ENCODE data around the gene CDH20. TPM values are rescaled to one million over a fixed set of nuclear protein-coding genes. Genes with fewer than 3 reads are reported as not detected.

Gene CDH20
- total and polyA plus RNA-seq, 2 of the 4 experiments (the other 2 are of a cell fraction), result not detected

- BruUV-seq (replicated peaks), result no TSS peak
- no peak overlapping the region for H2BK20ac ChIP-seq (ENCODE audit: low read depth, low read length)
- H2AK9ac ChIP-seq (replicated peaks; ENCODE audit: low read depth, low read length, poor library complexity), result no peak overlapping the region
- no peak overlapping the region for H3K4me3 ChIP-seq (ENCODE audit: insufficient read depth, low read depth, low read length)
- H3K9me1 ChIP-seq (ENCODE audit: insufficient read depth, low read length), result 0 out of 2 replicates have a peak, but pooled peaks cover 4% of the 10 kb centered on the region
- H4K91ac ChIP-seq (ENCODE audit: insufficient read depth, low read depth, low read length), result no peak overlapping the region
- no peak overlapping the region for H3K27ac ChIP-seq (ENCODE audit: insufficient read depth, low read length)
- H3K9ac ChIP-seq (ENCODE audit: low read depth, low read length), result no peak overlapping the region
- peaks cover 2% of the 10 kb centered on the region; the same call in 1 of the 2 replicates for H3K4me1 ChIP-seq (ENCODE audit: control insufficient read depth, insufficient read depth, low read length)
- WGBS, 2 experiments (ENCODE audit: extremely low coverage in 2 of 2, insufficient read length in 1 of 2), result no CpG with 5 or more reads among the region's 3 CpGs
- H3K14ac ChIP-seq (replicated peaks; ENCODE audit: low read depth, low read length), result no peak overlapping the region
- H3K4me2 ChIP-seq (ENCODE audit: low read depth, low read length), result no peak overlapping the region
- DNase-seq (peak; percentile 86), ATAC-seq (ENCODE audit: low read depth) (peak; percentile 22)
- dilution Hi-C loops (cut with HindIII; ENCODE audit: low sequenced_read_pairs, unreplicated experiment) (no loop called here), in situ Hi-C loops (cut with MboI; ENCODE audit: low sequenced_read_pairs) (no loop called here), intact Hi-C loops (cut with micrococcal nuclease) (no loop called here)
- H2BK15ac ChIP-seq (ENCODE audit: low read depth, low read length), result no peak overlapping the region
- ChIA-PET POLR2A (ENCODE audit: unreplicated experiment) (no interaction called here), CTCF (interaction anchor here (0.6 kb wide), 1 partner anchor 477 kb away, joined by 4 read pairs; no protein-coding TSS in a partner anchor)
- H4K20me1 ChIP-seq (ENCODE audit: insufficient read depth, low read length), result no peaks in the 10 kb centered on the region
- H2BK5ac ChIP-seq (ENCODE audit: low read depth, low read length, poor library complexity, severe bottlenecking), result no peak overlapping the region
- H2AK5ac ChIP-seq (ENCODE audit: low read depth, low read length), result no peak overlapping the region
- H3K9me3 ChIP-seq (ENCODE audit: control insufficient read depth, insufficient read depth, low read length), result no peaks in the 10 kb centered on the region
- no peak overlapping the region for H4K5ac ChIP-seq (ENCODE audit: low read depth, low read length)
- no peak overlapping the region for H2AFZ ChIP-seq (replicated peaks; ENCODE audit: low read length, poor library complexity)
- no peak overlapping the region for H2BK120ac ChIP-seq (ENCODE audit: low read depth, low read length)
- no peak overlapping the region for H3K23ac ChIP-seq (ENCODE audit: low read depth, low read length)
- no peak overlapping the region for H3K4ac ChIP-seq (ENCODE audit: low read depth, low read length)
- no peaks in the 10 kb centered on the region for H3K79me1 ChIP-seq (ENCODE audit: low read depth in 1 of 2, low read length in 2 of 2)
- H4K8ac ChIP-seq (ENCODE audit: low read depth in 2 of 2, low read length in 2 of 2), result no peak overlapping the region
- no peaks in the 10 kb centered on the region for H3K36me3 ChIP-seq (ENCODE audit: control insufficient read depth, insufficient read depth, low read length)
- TF ChIP-seq CTCF (conservative IDR thresholded peaks at IDR 0.05; ENCODE audit: low read depth, low read length) (no peak), MAZ (IDR thresholded peaks at IDR 0.05; ENCODE audit: borderline replicate concordance, low read depth, low read length) (no peak), FOS (IDR thresholded peaks at IDR 0.05; ENCODE audit: low read depth, low read length) (peak; percentile 59; the same call in 1 of the 2 replicates)
- no peaks in the 10 kb centered on the region; the same call in 1 of the 2 replicates for H3K27me3 ChIP-seq (ENCODE audit: control insufficient read depth, insufficient read depth, low read length)
- no peak overlapping the region for H3K56ac ChIP-seq (ENCODE audit: extremely low read depth, insufficient read depth, low read length)
- no peak overlapping the region for H3K18ac ChIP-seq (ENCODE audit: low read depth, low read length)
Observed at GRCh38 chr18:61546590-61546989, 213.4 kb downstream of the CDH20 start.
